Endothelial cell of umbilical vein (primary cell): ENCODE data around the gene SLC25A22. TPM values are rescaled to one million over a fixed set of nuclear protein-coding genes. Genes with fewer than 3 reads are reported as not detected.
A peak's percentile ranks its signal among the peaks of the same experiment; 100 is the strongest.

Source experiments
- BruUV-seq: library from RNA; stranded (reverse); fragments of 400-500 nt; replicated peaks from 2 replicates; lab custom pipeline; 2021; lab: Mats Ljungman, UMichigan
- CTCF ChIA-PET: fragments of 300-600, 350-600 bp; sonication (Branson Sonifier 250); formaldehyde crosslinking; loops from one replicate; lab custom pipeline; 2021; ENCODE audit warnings: antibody characterized with exemption, inconsistent platforms; lab: Charles Lee
- POLR2A ChIA-PET: fragments of 300-600, 350-600 bp; sonication (Branson Sonifier 250); formaldehyde crosslinking; loops from one replicate; lab custom pipeline; 2021; ENCODE audit warnings: antibody characterized with exemption, inconsistent platforms; lab: Charles Lee
- DNase-seq: peaks from one replicate; pipeline ENCODE4 v3.0.0-alpha.2; 2011; ENCODE audit warnings: low read depth, low spot score
- FAIRE-seq: peaks from 2 replicates; lab custom pipeline; 2011; peaks lifted over from hg19 to GRCh38; lab: Jason Lieb, UNC
- H2AFZ ChIP-seq: 2 replicates; pipeline ENCODE4 v1.6.0; 2012; ENCODE audit warnings: low read depth, low read length, control low read depth, inconsistent platforms
- H3K27ac ChIP-seq: 2 replicates; pipeline ENCODE4 v1.5.1; 2011; ENCODE audit warnings: low read depth, mild to moderate bottlenecking, control low read depth, low read length, moderate library complexity; ENCODE audit not compliant: insufficient read depth
- H3K27me3 ChIP-seq, 2 experiments: 2 replicates each; pipeline versions ENCODE4 v1.6.0 to v1.6.1; 2011; ENCODE audit warnings: low read length in 2 of 2, mixed read lengths in 1 of 2; ENCODE audit not compliant: control insufficient read depth in 2 of 2, insufficient read depth in 2 of 2
- H3K36me3 ChIP-seq, 2 experiments: 2 replicates in 1 of 2; 3 replicates in 1 of 2; pipeline ENCODE4 v1.5.1; 2011; ENCODE audit warnings: low read length in 2 of 2, mild to moderate bottlenecking in 1 of 2, moderate library complexity in 1 of 2; ENCODE audit not compliant: control insufficient read depth in 2 of 2, insufficient read depth in 2 of 2; ENCODE audit errors: extremely low read depth in 1 of 2
- H3K4me1 ChIP-seq: 3 replicates; pipeline ENCODE4 v1.5.1; 2011; ENCODE audit warnings: mild to moderate bottlenecking, low read length; ENCODE audit not compliant: control insufficient read depth, insufficient read depth; ENCODE audit errors: extremely low read depth
- H3K4me2 ChIP-seq: 2 replicates; pipeline ENCODE4 v1.6.1; 2011; ENCODE audit warnings: low read length, control low read depth, mixed read lengths; ENCODE audit not compliant: insufficient read depth
- H3K4me3 ChIP-seq, 3 experiments: fragments of 200-600 bp in 1 of 3; sonication (generic), shearing (Covaris generic) in 1 of 3; replicated peaks in 1 of 3; 2 replicates each; pipeline ENCODE4 v1.5.1; 2011 to 2016; ENCODE audit warnings: control low read depth in 3 of 3, low read length in 3 of 3, mild to moderate bottlenecking in 2 of 3, inconsistent platforms in 1 of 3, low read depth in 1 of 3, moderate library complexity in 1 of 3; ENCODE audit not compliant: insufficient read depth in 1 of 3
- H3K79me2 ChIP-seq: 2 replicates; pipeline ENCODE4 v1.6.0; 2012; ENCODE audit warnings: low read length, inconsistent platforms; ENCODE audit not compliant: control insufficient read depth, insufficient read depth
- H3K9ac ChIP-seq: replicated peaks from 2 replicates; pipeline ENCODE3; 2011; ENCODE audit warnings: low read length, control low read depth; ENCODE audit not compliant: insufficient read depth; ENCODE audit errors: extremely low read depth
- H3K9me1 ChIP-seq: replicated peaks from 3 replicates; pipeline ENCODE4 v1.6.0; 2011; ENCODE audit warnings: mild to moderate bottlenecking, low read length; ENCODE audit not compliant: control insufficient read depth, insufficient read depth; ENCODE audit errors: extremely low read depth
- H3K9me3 ChIP-seq: replicated peaks from 2 replicates; pipeline ENCODE4 v1.5.1; 2012; ENCODE audit warnings: low read length, inconsistent platforms; ENCODE audit not compliant: control insufficient read depth, insufficient read depth
- H4K20me1 ChIP-seq: replicated peaks from 2 replicates; pipeline ENCODE3; 2011; ENCODE audit warnings: mild to moderate bottlenecking, low read length; ENCODE audit not compliant: control insufficient read depth, insufficient read depth; ENCODE audit errors: extremely low read depth
- CTCF ChIP-seq, 2 donors: IDR thresholded peaks; 1 replicate in 1 of 2; 2 replicates in 1 of 2; pipeline ENCODE4 v1.5.1; 2011; ENCODE audit warnings: low read length in 2 of 2, mild to moderate bottlenecking in 2 of 2, moderate library complexity in 2 of 2, control low read depth in 1 of 2, inconsistent platforms in 1 of 2, low read depth in 1 of 2; ENCODE audit not compliant: insufficient read depth in 1 of 2; ENCODE audit errors: extremely low read depth in 1 of 2
- EZH2 ChIP-seq: IDR thresholded peaks from 2 replicates; pipeline ENCODE4 v1.6.1; 2012; ENCODE audit warnings: borderline replicate concordance, low read depth, mild to moderate bottlenecking, moderate library complexity, low read length, inconsistent platforms; ENCODE audit not compliant: severe bottlenecking
- FOS ChIP-seq: IDR thresholded peaks from 2 replicates; pipeline ENCODE4 v1.6.1; 2011; ENCODE audit warnings: mild to moderate bottlenecking, low read length, moderate library complexity, borderline replicate concordance; ENCODE audit not compliant: insufficient read depth
- JUN ChIP-seq: IDR thresholded peaks from 2 replicates; pipeline ENCODE4 v1.6.1; 2011; ENCODE audit warnings: borderline replicate concordance, low read depth; ENCODE audit not compliant: insufficient read length, insufficient read depth
- POLR2A ChIP-seq: IDR thresholded peaks from 2 replicates; pipeline ENCODE4 v1.6.1; 2012; ENCODE audit warnings: low read depth, mild to moderate bottlenecking, control low read depth, low read length
- POLR2AphosphoS5 ChIP-seq: IDR thresholded peaks from 2 replicates; pipeline ENCODE4 v1.6.1; 2012; ENCODE audit warnings: low read depth, mild to moderate bottlenecking, control low read depth, low read length, moderate library complexity; ENCODE audit not compliant: insufficient read depth
- dilution Hi-C: fragments of 300-500 bp; cut with MboI; formaldehyde crosslinking; loops from one replicate; pipeline ENCODE4 v1.15.0; 2019; ENCODE audit warnings: low sequenced_read_pairs; ENCODE audit not compliant: extremely low pct_ligation_motif_present
- intact Hi-C: fragments of 100-400 bp; cut with micrococcal nuclease; formaldehyde crosslinking; loops from one replicate; pipeline ENCODE4 v1.10.0; 2022
- polyA plus RNA-seq, 4 experiments: library from polyadenylated mRNA; depleted of rRNA in 3 of 4; stranded (reverse) in 3 of 4; unstranded in 1 of 4; fragments of >200 nt; gene quantifications; 2 replicates each; pipeline versions ENCODE4 v1.2.1 to v1.2.3, GENCODE V29; 2011 to 2012; ENCODE audit warnings: missing spikeins in 1 of 4
- total RNA-seq: library from RNA; stranded (reverse); gene quantifications from 2 replicates; pipeline ENCODE4 v1.2.3, GENCODE V29; 2021
- TF ChIP-seq, protein P1 (sequence below): IDR thresholded peaks from 2 replicates; pipeline ENCODE4 v1.6.1; 2011; ENCODE audit not compliant: insufficient read depth, insufficient read length

The SLC25A22 gene
- total and polyA plus RNA-seq, 2 donors (not counting 3 experiments of a cell fraction or from before 2014, with no cell fraction given), result 24.5 to 24.9 TPM

DNA sequence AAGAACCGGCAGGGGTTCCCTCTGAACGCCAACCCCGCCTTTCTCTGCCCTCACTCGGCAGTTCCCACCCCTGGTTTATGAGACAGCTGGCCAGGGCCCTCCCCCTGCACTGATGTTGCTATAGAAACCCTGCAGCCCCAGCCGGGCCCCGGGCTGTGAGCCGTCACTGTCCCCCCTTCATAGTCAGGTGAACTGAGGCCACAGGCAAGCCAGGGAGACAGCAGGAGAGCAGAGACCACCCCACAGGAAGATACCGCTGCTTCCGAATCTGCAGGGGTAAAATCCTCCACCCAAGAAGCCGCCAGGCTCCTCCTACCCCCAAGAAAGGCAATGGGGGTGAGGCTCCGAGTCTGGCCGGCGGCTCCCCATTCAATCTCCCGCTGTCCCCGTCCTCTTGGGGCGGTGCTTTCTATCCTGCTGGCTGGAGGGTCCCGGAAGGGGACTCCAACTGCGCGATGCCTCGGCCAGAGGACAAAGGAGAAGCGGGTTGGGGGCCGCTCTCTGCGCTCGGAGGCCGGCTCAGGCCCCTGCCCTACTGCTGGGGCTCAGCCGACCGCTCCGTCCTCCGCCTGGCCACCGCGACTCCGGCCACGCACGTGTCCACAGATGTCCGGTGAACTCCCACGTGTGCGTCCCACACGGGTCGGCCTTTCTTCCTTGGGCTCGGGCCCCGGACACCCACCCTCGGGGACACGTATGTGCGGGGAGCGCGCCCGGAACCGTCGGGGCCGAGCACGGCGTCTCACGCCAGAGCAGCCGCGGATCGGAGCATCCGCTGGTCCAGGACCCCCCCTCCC is 587 bp downstream of the SLC25A22 start:
- FAIRE-seq, result peak; percentile 89
- BruUV-seq, result TSS peak; percentile 4

More for the DNA sequence above, 587 bp downstream of the SLC25A22 start:
- intact Hi-C loops (loop anchor here (1.0 to 2.0 kb wide), 2 partner anchors 12 to 15 kb away; partner anchors contain the start of gene RPLP2), dilution Hi-C loops (no loop called here)
- Histone ChIP-seq H2AFZ (peak overlapping the region; percentile 56), H3K27ac (peak overlapping the region; percentile 32), H4K20me1 (no peaks in the 10 kb centered on the region), H3K9ac (peak overlapping the region; percentile 45), H3K4me3 (peak overlapping the region; percentile 57 to 66 (median 64)), H3K4me2 (peak overlapping the region; percentile 62), H3K9me3 (no peaks in the 10 kb centered on the region), H3K36me3 (peaks cover 0 to 15% of the 10 kb centered on the region in 2 experiments), H3K79me2 (peaks cover 11% of the 10 kb centered on the region), H3K27me3 (no peaks in the 10 kb centered on the region), H3K4me1 (peaks cover 14% of the 10 kb centered on the region), H3K9me1 (no peaks in the 10 kb centered on the region)
- DNase-seq, result peak; percentile 80
- TF ChIP-seq JUN, result no peak
- no peak for TF ChIP-seq CTCF (IDR thresholded peaks at IDR 0.05; ENCODE audit: extremely low read depth in 1 of 2, insufficient read depth in 1 of 2, low read depth in 1 of 2, low read length in 2 of 2)
- no peak for TF ChIP-seq EZH2
- peak; percentile 78 for TF ChIP-seq POLR2A
- TF ChIP-seq POLR2AphosphoS5, result no peak
- no peak for TF ChIP-seq FOS
- TF ChIP-seq, protein P1, sequence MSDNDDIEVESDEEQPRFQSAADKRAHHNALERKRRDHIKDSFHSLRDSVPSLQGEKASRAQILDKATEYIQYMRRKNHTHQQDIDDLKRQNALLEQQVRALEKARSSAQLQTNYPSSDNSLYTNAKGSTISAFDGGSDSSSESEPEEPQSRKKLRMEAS, result peak; percentile 82
- CTCF ChIA-PET, result interaction anchor here (1.1 to 2.1 kb wide), 4 partner anchors 12 to 47 kb away, joined by 4 to 9 read pairs (median 8); partner anchors contain the start of gene RPLP2
- POLR2A ChIA-PET, result interaction anchor here (0.7 to 1.0 kb wide), 2 partner anchors 12 to 37 kb away, joined by 3 read pairs; partner anchors contain the start of gene RPLP2
